BJ (cell line): ENCODE measurements around the gene TUBA8. TPM values are rescaled to one million over a fixed set of nuclear protein-coding genes. Genes with fewer than 3 reads are reported as not detected.
"Not testable (repeated sequence)": the region's sequence is repeated elsewhere in the genome, so short reads cannot be mapped to it uniquely, and the experiment has no call there.

Experiments
- CTCF ChIA-PET: fragments of 350-600 bp; formaldehyde crosslinking; extraction: SDS; loops from one replicate; lab custom pipeline; 2021; ENCODE audit warnings: antibody characterized with exemption, inconsistent platforms; lab: Yijun Ruan, JAX
- POLR2A ChIA-PET: fragments of 300-600 bp; sonication (Branson Sonifier 250); formaldehyde crosslinking; extraction: SDS; loops from one replicate; lab custom pipeline; 2021; ENCODE audit warnings: antibody characterized with exemption; lab: Charles Lee
- DNase-seq: peaks from one replicate; pipeline ENCODE4 v3.0.0-alpha.2; 2011; ENCODE audit warnings: low read depth
- H3K27me3 ChIP-seq: 2 replicates; pipeline ENCODE4 v1.6.0; 2011; ENCODE audit warnings: low read length; ENCODE audit not compliant: control insufficient read depth, insufficient read depth
- H3K36me3 ChIP-seq: 2 replicates; pipeline ENCODE4 v1.5.1; 2011; ENCODE audit warnings: low read length; ENCODE audit not compliant: control insufficient read depth, insufficient read depth
- H3K4me3 ChIP-seq: 2 replicates; pipeline ENCODE4 v1.5.1; 2011; ENCODE audit warnings: low read depth, mild to moderate bottlenecking, control low read depth, low read length
- polyA plus RNA-seq: library from polyadenylated mRNA; depleted of rRNA; stranded (reverse); fragments of >200 nt; gene quantifications from 2 replicates; pipeline ENCODE4 v1.2.3, GENCODE V29; 2011
- TF ChIP-seq, protein P1 (sequence below): IDR thresholded peaks from 2 replicates; pipeline ENCODE4 v1.5.1; 2011; ENCODE audit warnings: low read depth, mild to moderate bottlenecking, control low read depth, inconsistent platforms, low read length, moderate library complexity; ENCODE audit not compliant: insufficient read depth

Gene TUBA8
- polyA plus RNA-seq, 1 experiment, result 1.3 TPM

DNA sequence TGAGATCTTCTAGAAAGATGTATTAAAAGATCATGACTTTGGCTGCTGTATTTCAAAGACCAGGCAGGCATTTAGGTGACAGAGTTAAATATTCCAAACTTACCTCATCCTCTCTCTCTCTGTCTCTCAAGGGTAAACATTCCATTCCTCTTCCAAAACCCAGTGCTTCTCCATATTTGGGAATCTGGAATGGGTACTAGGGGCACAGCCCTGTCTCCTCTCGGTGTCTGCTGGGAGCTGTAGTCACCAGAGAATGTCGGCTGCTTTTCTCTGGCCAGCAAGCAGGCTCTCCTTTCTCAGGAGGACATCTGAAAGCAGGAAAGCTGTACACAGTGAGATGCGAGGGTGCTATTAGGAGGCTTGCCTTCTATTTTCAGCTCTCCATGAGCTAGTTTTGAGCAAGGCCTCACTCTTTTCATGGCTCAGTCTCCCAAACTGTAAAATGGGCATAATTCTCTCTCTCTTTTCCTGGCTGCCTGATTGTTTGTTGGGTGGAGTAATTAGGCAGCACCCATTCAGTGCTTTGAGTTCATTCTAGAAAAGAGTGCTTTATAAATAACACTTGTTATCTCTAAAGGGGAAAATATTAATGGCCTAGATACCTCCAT is 42.1 kb upstream of the TUBA8 start:
- DNase-seq, result no peak
- CTCF ChIA-PET, result interaction anchor here (0.6 to 2.8 kb wide), 5 partner anchors 8 to 239 kb away, joined by 3 to 26 read pairs (median 3); no protein-coding TSS in a partner anchor
- Histone ChIP-seq H3K27me3 (no peaks in the 10 kb centered on the region), H3K36me3 (no peaks in the 10 kb centered on the region), H3K4me3 (no peak overlapping the region)
- POLR2A ChIA-PET, result no interaction called here
- TF ChIP-seq, protein P1, sequence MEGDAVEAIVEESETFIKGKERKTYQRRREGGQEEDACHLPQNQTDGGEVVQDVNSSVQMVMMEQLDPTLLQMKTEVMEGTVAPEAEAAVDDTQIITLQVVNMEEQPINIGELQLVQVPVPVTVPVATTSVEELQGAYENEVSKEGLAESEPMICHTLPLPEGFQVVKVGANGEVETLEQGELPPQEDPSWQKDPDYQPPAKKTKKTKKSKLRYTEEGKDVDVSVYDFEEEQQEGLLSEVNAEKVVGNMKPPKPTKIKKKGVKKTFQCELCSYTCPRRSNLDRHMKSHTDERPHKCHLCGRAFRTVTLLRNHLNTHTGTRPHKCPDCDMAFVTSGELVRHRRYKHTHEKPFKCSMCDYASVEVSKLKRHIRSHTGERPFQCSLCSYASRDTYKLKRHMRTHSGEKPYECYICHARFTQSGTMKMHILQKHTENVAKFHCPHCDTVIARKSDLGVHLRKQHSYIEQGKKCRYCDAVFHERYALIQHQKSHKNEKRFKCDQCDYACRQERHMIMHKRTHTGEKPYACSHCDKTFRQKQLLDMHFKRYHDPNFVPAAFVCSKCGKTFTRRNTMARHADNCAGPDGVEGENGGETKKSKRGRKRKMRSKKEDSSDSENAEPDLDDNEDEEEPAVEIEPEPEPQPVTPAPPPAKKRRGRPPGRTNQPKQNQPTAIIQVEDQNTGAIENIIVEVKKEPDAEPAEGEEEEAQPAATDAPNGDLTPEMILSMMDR, result no peak

DNA sequence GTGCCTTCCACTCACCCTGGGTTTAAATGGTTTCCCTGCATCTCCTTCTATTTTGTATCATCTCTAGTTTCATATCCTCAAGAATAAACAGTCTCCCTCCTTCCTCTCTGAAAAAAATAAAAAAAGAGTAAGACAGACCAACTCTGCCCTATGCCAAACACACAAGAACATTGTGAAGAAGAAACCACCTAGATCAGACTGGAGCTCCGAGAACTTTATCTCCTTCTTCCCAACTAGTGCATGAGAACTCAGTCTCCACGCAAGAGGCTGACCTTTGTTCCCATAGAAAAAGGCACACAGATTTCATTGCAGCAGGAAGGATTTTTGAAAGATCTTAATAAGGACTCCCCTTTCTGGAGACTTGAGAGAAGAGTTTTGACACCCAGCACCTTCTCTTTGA is 41.6 kb upstream of the TUBA8 start:
- Histone ChIP-seq H3K36me3 (no peaks in the 10 kb centered on the region), H3K27me3 (no peaks in the 10 kb centered on the region), H3K4me3 (no peak overlapping the region)
- TF ChIP-seq, protein P1, result no peak
- POLR2A ChIA-PET, result no interaction called here
- no peak for DNase-seq
- CTCF ChIA-PET, result interaction anchor here (0.8 to 2.8 kb wide), 3 partner anchors 13 to 239 kb away, joined by 3 to 26 read pairs (median 5); partner anchors contain the start of gene MICAL3

DNA sequence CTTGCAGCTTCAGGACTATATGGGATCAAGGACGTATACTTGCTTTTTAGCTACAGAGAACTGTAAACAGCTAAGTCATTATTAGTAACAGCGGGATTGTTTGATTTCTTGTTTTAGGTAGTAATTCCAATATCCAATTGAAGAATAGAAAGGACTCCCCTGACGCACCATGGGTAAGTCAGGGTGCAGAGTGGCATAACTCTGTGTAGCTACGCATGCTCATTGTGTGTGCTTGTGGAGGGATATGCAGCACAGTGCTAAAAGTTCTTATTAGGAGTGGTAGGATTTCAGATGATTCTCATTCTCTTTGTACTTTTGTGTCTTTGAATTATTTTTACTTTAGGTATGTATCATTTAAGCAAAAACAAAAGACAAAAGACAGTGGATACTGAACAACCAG is 40.6 kb upstream of the TUBA8 start:
- TF ChIP-seq, protein P1, result no peak
- Histone ChIP-seq H3K4me3 (no peak overlapping the region), H3K27me3 (no peaks in the 10 kb centered on the region), H3K36me3 (no peaks in the 10 kb centered on the region)
- CTCF ChIA-PET, result interaction anchor here (1.0 to 2.8 kb wide), 3 partner anchors 67 to 240 kb away, joined by 3 to 26 read pairs (median 4); no protein-coding TSS in a partner anchor
- POLR2A ChIA-PET, result no interaction called here
- no peak for DNase-seq

DNA sequence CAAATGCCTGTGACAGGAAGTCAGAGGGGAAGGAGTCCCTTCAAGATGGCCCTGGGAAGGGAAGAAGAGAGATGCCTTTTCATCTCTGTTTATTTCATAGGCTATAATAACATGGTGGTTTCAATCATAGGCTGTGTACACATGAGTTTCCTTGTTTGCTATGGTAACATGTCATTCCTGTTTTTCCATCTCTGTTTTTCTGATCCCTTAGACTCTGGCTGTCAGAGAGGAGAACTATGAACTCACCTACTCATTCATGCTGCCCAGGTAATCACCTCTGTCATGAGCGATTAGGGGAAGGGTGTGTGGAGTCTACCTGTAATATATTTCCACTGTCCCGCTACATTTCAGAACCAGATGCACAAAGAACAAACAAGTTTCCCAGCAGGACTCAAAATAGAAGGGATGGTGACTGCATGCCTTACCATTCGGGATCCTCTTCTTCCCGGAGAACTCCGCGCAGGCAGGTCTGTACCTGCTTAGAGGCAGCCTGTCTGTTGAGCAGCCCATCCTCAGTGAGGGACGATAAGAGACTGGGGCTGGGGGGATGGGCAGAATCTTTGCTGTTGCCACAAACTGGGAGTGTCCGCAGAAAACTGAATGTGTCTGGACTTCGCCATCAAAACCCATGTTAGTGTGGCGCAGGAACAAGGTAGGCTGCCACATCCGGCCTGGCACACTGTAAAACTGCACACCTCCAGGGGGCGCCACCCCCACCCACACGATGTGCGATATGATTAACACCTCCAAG is 39.9 kb upstream of the TUBA8 start:
- POLR2A ChIA-PET, result no interaction called here
- H3K4me3 ChIP-seq, result no peak overlapping the region
- no peaks in the 10 kb centered on the region for H3K36me3 ChIP-seq
- TF ChIP-seq, protein P1, result peak; percentile 38
- CTCF ChIA-PET, result interaction anchor here (1.0 to 7.3 kb wide), 6 partner anchors 67 to 241 kb away, joined by 3 to 172 read pairs (median 4); no protein-coding TSS in a partner anchor
- DNase-seq, result no peak
- H3K27me3 ChIP-seq, result no peaks in the 10 kb centered on the region

DNA sequence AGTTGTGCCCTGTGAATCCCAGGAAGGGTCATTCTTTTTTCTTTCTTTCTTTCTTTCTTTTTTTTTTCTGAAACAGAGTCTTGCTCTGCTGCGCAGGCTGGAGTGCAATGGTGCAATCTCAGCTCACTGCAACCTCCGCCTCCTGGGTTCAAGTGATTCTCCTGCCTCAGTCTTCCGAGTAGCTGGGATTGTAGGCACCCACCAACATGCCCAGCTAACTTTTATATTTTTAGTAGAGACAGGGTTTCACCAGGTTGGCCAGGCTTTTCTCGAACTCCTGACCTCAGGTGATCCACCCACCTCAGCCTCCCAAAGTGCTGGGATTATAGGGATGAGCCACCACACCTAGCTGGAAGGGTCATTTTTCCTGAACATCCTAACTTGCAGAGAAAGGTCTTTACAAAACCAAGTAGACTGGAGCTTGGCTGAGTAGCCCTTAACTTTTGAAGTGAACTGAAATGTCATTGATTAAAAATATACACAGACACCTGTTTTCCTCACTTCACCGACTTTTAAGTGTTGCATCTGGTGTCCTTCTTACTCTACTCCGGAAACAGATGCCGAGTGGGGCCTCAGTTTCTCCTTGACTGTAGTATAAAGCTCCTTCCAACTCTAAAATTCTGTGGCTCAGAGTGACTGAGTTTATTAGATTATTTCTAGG is 39.2 kb upstream of the TUBA8 start:
- H3K4me3 ChIP-seq, H3K27me3 ChIP-seq, DNase-seq, POLR2A ChIA-PET, H3K36me3 ChIP-seq: not testable (repeated sequence)
- CTCF ChIA-PET, result interaction anchor here (0.7 to 7.3 kb wide), 6 partner anchors 9 to 239 kb away, joined by 3 to 172 read pairs (median 4); no protein-coding TSS in a partner anchor
